Gastrocnemius medialis (tissue), 4 donors: ENCODE measurements around the gene KIF7. TPM values are rescaled to one million over a fixed set of nuclear protein-coding genes. Genes with fewer than 3 reads are reported as not detected.
"Not testable (repeated sequence)": the region's sequence is repeated elsewhere in the genome, so short reads cannot be mapped to it uniquely, and the experiment has no call there.

ENCODE experiments used
- ATAC-seq, 2 donors: fragments of 150-250 bp; one replicate each; pipeline ENCODE4 v1.9.1; 2016
- DNase-seq, 2 donors: peaks; one replicate each; pipeline ENCODE4 v3.0.0-alpha.2; 2019
- H3K27ac ChIP-seq, 4 donors: fragments of 200-600 bp; sonication (generic); 1 replicate in 1 of 4; 2 replicates in 3 of 4; pipeline ENCODE4 v1.5.1; 2016 to 2018; ENCODE audit warnings: mild to moderate bottlenecking in 2 of 4, moderate library complexity in 1 of 4
- H3K27me3 ChIP-seq, 3 donors: fragments of 200-600 bp; sonication (generic) in 2 of 3; 1 replicate in 1 of 3; 2 replicates in 2 of 3; pipeline versions ENCODE4 v1.5.1 to v1.6.0; 2016 to 2019; ENCODE audit warnings: mild to moderate bottlenecking in 1 of 3, moderate library complexity in 1 of 3
- H3K36me3 ChIP-seq, 2 donors: fragments of 200-600 bp; sonication (generic) in 1 of 2; one replicate each; pipeline ENCODE4 v1.5.1; 2017 to 2018
- H3K4me1 ChIP-seq, 2 donors: fragments of 200-600 bp; sonication (generic) in 1 of 2; one replicate each; pipeline ENCODE4 v1.5.1; 2016 to 2017; ENCODE audit warnings: mild to moderate bottlenecking in 2 of 2
- H3K4me3 ChIP-seq, 4 donors: fragments of 200-600 bp; sonication (generic) in 3 of 4; 1 replicate in 1 of 4; 2 replicates in 3 of 4; pipeline ENCODE4 v1.5.1; 2016 to 2019; ENCODE audit warnings: mild to moderate bottlenecking in 2 of 4
- H3K9me3 ChIP-seq, 3 donors: fragments of 200-600 bp; sonication (generic) in 2 of 3; 1 replicate in 1 of 3; 2 replicates in 2 of 3; pipeline ENCODE4 v1.5.1; 2016 to 2019
- CTCF ChIP-seq, 5 experiments: fragments of 450-650 bp in 3 of 5; fragments of 200-600 bp in 2 of 5; sonication (generic) in 2 of 5; IDR thresholded peaks in 4 of 5; conservative IDR thresholded peaks in 1 of 5; 1 replicate in 4 of 5; 2 replicates in 1 of 5; pipeline ENCODE4 v1.5.1; 2016 to 2019; ENCODE audit warnings: antibody characterized with exemption in 5 of 5, mild to moderate bottlenecking in 3 of 5, moderate library complexity in 3 of 5
- POLR2A ChIP-seq, 2 donors: fragments of 450-650 bp; IDR thresholded peaks; one replicate each; pipeline ENCODE4 v1.6.1; 2017; ENCODE audit warnings: antibody characterized with exemption in 2 of 2, mild to moderate bottlenecking in 2 of 2, moderate library complexity in 2 of 2
- in situ Hi-C, 4 donors: fragments of 200-750 bp; cut with MboI; loops; one replicate each; pipeline versions ENCODE4 v1.15.0 to v1.8.0; 2017; ENCODE audit warnings: low sequenced_read_pairs in 4 of 4
- intact Hi-C: fragments of 100-400 bp; cut with DNase I; formaldehyde crosslinking; loops from one replicate; pipeline ENCODE4 v1.15.1; 2023; ENCODE audit warnings: low total_unique reads
- total RNA-seq, 4 donors: library from RNA; depleted of rRNA; stranded (reverse); fragments of >200 nt; gene quantifications; one replicate each; pipeline versions ENCODE4 v1.1.0 to v1.2.3, GENCODE V29; 2016

KIF7 gene
- total RNA-seq, 4 donors from 2014 or later: 0.19 to 0.66 (median 0.61) TPM

- Histone ChIP-seq H3K36me3 (no peaks in the 10 kb centered on the region), H3K4me1 (no peaks in the 10 kb centered on the region), H3K27me3 (no peaks in the 10 kb centered on the region), H3K27ac (no peak overlapping the region), H3K9me3 (no peaks in the 10 kb centered on the region), H3K4me3 (no peak overlapping the region)
- no peak for ATAC-seq
- no peak for DNase-seq
- intact Hi-C loops: no loop called here
- TF ChIP-seq POLR2A (IDR thresholded peaks at IDR 0.05) (no peak), CTCF (IDR thresholded peaks at IDR 0.05 in 4 of 5, conservative IDR thresholded peaks at IDR 0.05 in 1 of 5) (no peak)
- in situ Hi-C loops: no loop called here
These were observed 67.3 kb downstream of the KIF7 start for GRCh38 chr15:89587955-89588354.

GRCh38 chr15:89586651-89587050 lies 68.6 kb downstream of the KIF7 start:
- no peaks in the 10 kb centered on the region for H3K27me3 ChIP-seq
- no peaks in the 10 kb centered on the region for H3K9me3 ChIP-seq
- DNase-seq: no peak
- TF ChIP-seq CTCF (IDR thresholded peaks at IDR 0.05 in 4 of 5, conservative IDR thresholded peaks at IDR 0.05 in 1 of 5) (no peak), POLR2A (IDR thresholded peaks at IDR 0.05) (no peak)
- no peaks in the 10 kb centered on the region for H3K4me1 ChIP-seq
- H3K4me3 ChIP-seq: no peak overlapping the region
- H3K27ac ChIP-seq: no peak overlapping the region
- no peak for ATAC-seq
- in situ Hi-C loops: no loop called here
- intact Hi-C loops: no loop called here
- no peaks in the 10 kb centered on the region for H3K36me3 ChIP-seq

GRCh38 chr15:89580747-89581146 lies 74.5 kb downstream of the KIF7 start:
- ATAC-seq, H3K36me3 ChIP-seq, H3K4me1 ChIP-seq: not testable (repeated sequence)

GRCh38 chr15:89578146-89578545 lies 77.1 kb downstream of the KIF7 start:
- TF ChIP-seq POLR2A (IDR thresholded peaks at IDR 0.05): no peak
- TF ChIP-seq CTCF (IDR thresholded peaks at IDR 0.05 in 4 of 5, conservative IDR thresholded peaks at IDR 0.05 in 1 of 5): no peak
- ATAC-seq (no peak), DNase-seq (no peak)
- in situ Hi-C loops: no loop called here
- H3K27me3 ChIP-seq: no peaks in the 10 kb centered on the region
- intact Hi-C loops: no loop called here
- H3K4me1 ChIP-seq: peaks cover 6 to 8% of the 10 kb centered on the region in 2 donors
- H3K9me3 ChIP-seq: no peaks in the 10 kb centered on the region
- no peak overlapping the region for H3K27ac ChIP-seq
- H3K36me3 ChIP-seq: no peaks in the 10 kb centered on the region
- no peak overlapping the region for H3K4me3 ChIP-seq

More at GRCh38 chr15:89580747-89581146, 74.5 kb downstream of the KIF7 start:
- DNase-seq, H3K9me3 ChIP-seq, in situ Hi-C loops, H3K4me3 ChIP-seq, H3K27ac ChIP-seq, H3K27me3 ChIP-seq, intact Hi-C loops: not testable (repeated sequence)

Other genes starting within 250 kb of the KIF7 start
- gene RHCG, start 158.9 kb downstream of the KIF7 start, total RNA-seq: not detected
- not detected for gene TICRR, start 80.0 kb downstream of the KIF7 start, total RNA-seq
- gene PLIN1, start 23.9 kb upstream of the KIF7 start, total RNA-seq: 10 to 100 TPM in 1 of 4 donors, 1 to 10 TPM in 3; 1.8 to 17.9 (median 6.3) TPM
- gene PEX11A, start 35.3 kb upstream of the KIF7 start, total RNA-seq: 10 to 100 TPM; 10.0 to 46.4 (median 21.8) TPM
- gene WDR93, start 35.3 kb upstream of the KIF7 start, total RNA-seq: not detected
- 10 to 100 TPM in 1 of 4 donors, 1 to 10 TPM in 3; 5.3 to 12.6 (median 6.1) TPM for gene MESP1, start 95.8 kb upstream of the KIF7 start, total RNA-seq
- gene MESP2, start 120.9 kb upstream of the KIF7 start, total RNA-seq: not detected
- 1 to 10 TPM; 3.4 to 7.6 (median 5.1) TPM for gene ANPEP, start 159.4 kb upstream of the KIF7 start, total RNA-seq
- gene AP3S2, start 238.5 kb upstream of the KIF7 start, total RNA-seq: 10 to 100 TPM; 48.4 to 82.6 (median 71.3) TPM